ENCODE results near the gene NPHP4. TPM values are rescaled to one million over a fixed set of nuclear protein-coding genes. Genes with fewer than 3 reads are reported as not detected.
A peak's percentile ranks its signal among the peaks of the same experiment; 100 is the strongest.

The NPHP4 gene
- total RNA-seq, 8 experiments from 2014 or later = 4.5 to 20.2 (median 11.0) TPM

GRCh38 chr1:5953386-5953785, 38.8 kb downstream of the NPHP4 start:
- 93 to 100% (median 100%) methylated on average over 1 to 7 of the region's 11 CpGs; no CpG with 5 or more reads in 2 of the 10 experiments for WGBS, 10 experiments
- H3K27ac ChIP-seq = no peak overlapping the region
- in situ Hi-C loops (cut with MboI; ENCODE audit: low pct_unique_long_range_greater_than_20kb in 2 of 9, low sequenced_read_pairs in 9 of 9, unreplicated experiment in 9 of 9) = no loop called here
- no peak overlapping the region for H3K4me3 ChIP-seq
- H3K4me1 ChIP-seq (replicated peaks in 1 of 2) = no peaks in the 10 kb centered on the region
- ATAC-seq (replicated peaks in 6 of 8) = no peak

- no peak overlapping the region for H3K27ac ChIP-seq
- no peak overlapping the region for H3K4me3 ChIP-seq
- no peak for ATAC-seq (replicated peaks in 6 of 8)
- in situ Hi-C loops (cut with MboI; ENCODE audit: low pct_unique_long_range_greater_than_20kb in 2 of 9, low sequenced_read_pairs in 9 of 9, unreplicated experiment in 9 of 9) = no loop called here
- WGBS, 10 experiments = 77 to 98% (median 91%) methylated on average over 7 to 15 of the region's 19 CpGs; no CpG with 5 or more reads in 6 of the 10 experiments
- no peaks in the 10 kb centered on the region for H3K4me1 ChIP-seq (replicated peaks in 1 of 2)
These were observed 40.3 kb downstream of the NPHP4 start for GRCh38 chr1:5951846-5952410.

GRCh38 chr1:5950994-5951785, 41.0 kb downstream of the NPHP4 start:
- Histone ChIP-seq H3K27ac (no peak overlapping the region), H3K4me3 (no peak overlapping the region), H3K4me1 (replicated peaks in 1 of 2) (no peaks in the 10 kb centered on the region)
- no peak for ATAC-seq (replicated peaks in 6 of 8)
- in situ Hi-C loops (cut with MboI; ENCODE audit: low pct_unique_long_range_greater_than_20kb in 2 of 9, low sequenced_read_pairs in 9 of 9, unreplicated experiment in 9 of 9) = no loop called here
- 61 to 100% (median 94%) methylated on average over 1 to 23 of the region's 24 CpGs for WGBS, 10 experiments

- no peak overlapping the region for H3K27ac ChIP-seq
- 71 to 100% (median 94%) methylated on average over 1 to 7 of the region's 7 CpGs for WGBS, 10 experiments
- no peak for ATAC-seq (replicated peaks in 6 of 8)
- no peak overlapping the region for H3K4me3 ChIP-seq
- no peaks in the 10 kb centered on the region for H3K4me1 ChIP-seq (replicated peaks in 1 of 2)
- in situ Hi-C loops (cut with MboI; ENCODE audit: low pct_unique_long_range_greater_than_20kb in 2 of 9, low sequenced_read_pairs in 9 of 9, unreplicated experiment in 9 of 9) = no loop called here
These were observed 41.9 kb downstream of the NPHP4 start for GRCh38 chr1:5950201-5950895.

- Histone ChIP-seq H3K4me3 (no peak overlapping the region), H3K27ac (no peak overlapping the region), H3K4me1 (replicated peaks in 1 of 2) (no peaks in the 10 kb centered on the region)
- in situ Hi-C loops (cut with MboI; ENCODE audit: low pct_unique_long_range_greater_than_20kb in 2 of 9, low sequenced_read_pairs in 9 of 9, unreplicated experiment in 9 of 9) = no loop called here
- ATAC-seq (replicated peaks in 6 of 8) = no peak
- WGBS, 10 experiments = 40 to 100% (median 92%) methylated on average over 1 to 4 of the region's 4 CpGs; no CpG with 5 or more reads in 2 of the 10 experiments
These were observed 42.5 kb downstream of the NPHP4 start for GRCh38 chr1:5949761-5950100.

GRCh38 chr1:5949085-5949760, 43.0 kb downstream of the NPHP4 start:
- Histone ChIP-seq H3K4me3 (no peak overlapping the region), H3K27ac (no peak overlapping the region), H3K4me1 (replicated peaks in 1 of 2) (no peaks in the 10 kb centered on the region)
- peak in 5 of 8 experiments; percentile 22 to 63 (median 45) for ATAC-seq (replicated peaks in 6 of 8)
- in situ Hi-C loops (cut with MboI; ENCODE audit: low pct_unique_long_range_greater_than_20kb in 2 of 9, low sequenced_read_pairs in 9 of 9, unreplicated experiment in 9 of 9) = no loop called here
- 50 to 100% (median 87%) methylated on average over 1 to 10 of the region's 13 CpGs for WGBS, 10 experiments

- Histone ChIP-seq H3K4me3 (no peak overlapping the region), H3K4me1 (replicated peaks in 1 of 2) (no peaks in the 10 kb centered on the region), H3K27ac (no peak overlapping the region)
- in situ Hi-C loops (cut with MboI; ENCODE audit: low pct_unique_long_range_greater_than_20kb in 2 of 9, low sequenced_read_pairs in 9 of 9, unreplicated experiment in 9 of 9) = no loop called here
- ATAC-seq (replicated peaks in 6 of 8) = no peak
- WGBS, 10 experiments = 64 to 100% (median 93%) methylated on average over 1 to 3 of the region's 4 CpGs; no CpG with 5 or more reads in 1 of the 10 experiments
These were observed 43.6 kb downstream of the NPHP4 start for GRCh38 chr1:5948681-5949005.

- no peak for ATAC-seq (replicated peaks in 6 of 8)
- H3K27ac ChIP-seq = no peak overlapping the region
- in situ Hi-C loops (cut with MboI; ENCODE audit: low pct_unique_long_range_greater_than_20kb in 2 of 9, low sequenced_read_pairs in 9 of 9, unreplicated experiment in 9 of 9) = no loop called here
- 86 to 100% (median 96%) methylated on average over 1 to 14 of the region's 20 CpGs; no CpG with 5 or more reads in 2 of the 10 experiments for WGBS, 10 experiments
- H3K4me3 ChIP-seq = no peak overlapping the region
- H3K4me1 ChIP-seq (replicated peaks in 1 of 2) = no peaks in the 10 kb centered on the region
These were observed 44.1 kb downstream of the NPHP4 start for GRCh38 chr1:5947978-5948680.

- Histone ChIP-seq H3K27ac (no peak overlapping the region), H3K4me1 (replicated peaks in 1 of 2) (no peaks in the 10 kb centered on the region), H3K4me3 (no peak overlapping the region)
- in situ Hi-C loops (cut with MboI; ENCODE audit: low pct_unique_long_range_greater_than_20kb in 2 of 9, low sequenced_read_pairs in 9 of 9, unreplicated experiment in 9 of 9) = no loop called here
- no peak for ATAC-seq (replicated peaks in 6 of 8)
- WGBS, 10 experiments = 85 to 100% (median 93%) methylated on average over 4 to 22 of the region's 22 CpGs; no CpG with 5 or more reads in 2 of the 10 experiments
These were observed 45.0 kb downstream of the NPHP4 start for GRCh38 chr1:5947071-5947821.

- Histone ChIP-seq H3K27ac (no peak overlapping the region), H3K4me1 (replicated peaks in 1 of 2) (no peaks in the 10 kb centered on the region), H3K4me3 (no peak overlapping the region)
- in situ Hi-C loops (cut with MboI; ENCODE audit: low pct_unique_long_range_greater_than_20kb in 2 of 9, low sequenced_read_pairs in 9 of 9, unreplicated experiment in 9 of 9) = no loop called here
- ATAC-seq (replicated peaks in 6 of 8) = no peak
- 94 to 100% (median 99%) methylated on average over 1 to 14 of the region's 14 CpGs; no CpG with 5 or more reads in 2 of the 10 experiments for WGBS, 10 experiments
These were observed 46.8 kb downstream of the NPHP4 start for GRCh38 chr1:5945445-5945844.

GRCh38 chr1:5944843-5945167, 47.4 kb downstream of the NPHP4 start:
- in situ Hi-C loops (cut with MboI; ENCODE audit: low pct_unique_long_range_greater_than_20kb in 2 of 9, low sequenced_read_pairs in 9 of 9, unreplicated experiment in 9 of 9) = no loop called here
- WGBS, 10 experiments = 93 to 100% (median 100%) methylated on average over 1 to 12 of the region's 12 CpGs; no CpG with 5 or more reads in 5 of the 10 experiments

GRCh38 chr1:5944154-5944842, 47.9 kb downstream of the NPHP4 start:
- in situ Hi-C loops (cut with MboI; ENCODE audit: low pct_unique_long_range_greater_than_20kb in 2 of 9, low sequenced_read_pairs in 9 of 9, unreplicated experiment in 9 of 9) = no loop called here
- no peaks in the 10 kb centered on the region for H3K4me1 ChIP-seq (replicated peaks in 1 of 2)
- H3K4me3 ChIP-seq = no peak overlapping the region
- no peak overlapping the region for H3K27ac ChIP-seq
- ATAC-seq (replicated peaks in 6 of 8) = peak in 3 of 8 experiments; percentile 34 to 98 (median 83)
- WGBS, 10 experiments = 0 to 100% (median 89%) methylated on average over 1 to 19 of the region's 27 CpGs; no CpG with 5 or more reads in 1 of the 10 experiments

More at GRCh38 chr1:5944843-5945167, 47.4 kb downstream of the NPHP4 start:
- ATAC-seq (replicated peaks in 6 of 8) = no peak
- Histone ChIP-seq H3K4me1 (replicated peaks in 1 of 2) (no peaks in the 10 kb centered on the region), H3K4me3 (no peak overlapping the region), H3K27ac (no peak overlapping the region)
